KOPT-K1 (cell line): ENCODE data around the gene ISOC1.

ENCODE experiments used
- H3K27ac ChIP-seq: fragments of 200-600 bp; sonication (generic); 2 replicates; pipeline ENCODE4 v1.5.1; 2016; ENCODE audit warnings: antibody characterized with exemption, mild to moderate bottlenecking, low read depth, low read length; ENCODE audit not compliant: poor library complexity, severe bottlenecking
- H3K36me3 ChIP-seq: fragments of 200-600 bp; sonication (generic); 2 replicates; pipeline ENCODE4 v1.5.1; 2017; ENCODE audit warnings: antibody characterized with exemption, mild to moderate bottlenecking, low read length, moderate library complexity; ENCODE audit not compliant: insufficient read depth
- H3K9me3 ChIP-seq: fragments of 200-600 bp; sonication (generic); 2 replicates; pipeline ENCODE4 v1.5.1; 2017; ENCODE audit warnings: antibody characterized with exemption, low read length, mild to moderate bottlenecking; ENCODE audit not compliant: insufficient read depth, poor library complexity, severe bottlenecking

ISOC1 gene

GRCh38 chr5:129078247-129078646 is 16.3 kb upstream of the ISOC1 start:
- no peaks in the 10 kb centered on the region for H3K36me3 ChIP-seq
- no peak overlapping the region for H3K27ac ChIP-seq
- no peaks in the 10 kb centered on the region for H3K9me3 ChIP-seq

- no peak overlapping the region for H3K27ac ChIP-seq
- no peaks in the 10 kb centered on the region for H3K9me3 ChIP-seq
- no peaks in the 10 kb centered on the region for H3K36me3 ChIP-seq
Observed at GRCh38 chr5:129078660-129079059, 15.9 kb upstream of the ISOC1 start.

- Histone ChIP-seq H3K27ac (no peak overlapping the region), H3K9me3 (no peaks in the 10 kb centered on the region), H3K36me3 (no peaks in the 10 kb centered on the region)
Observed at GRCh38 chr5:129079496-129079895, 15.1 kb upstream of the ISOC1 start.

GRCh38 chr5:129080766-129081165 is 13.8 kb upstream of the ISOC1 start:
- Histone ChIP-seq H3K27ac (no peak overlapping the region), H3K9me3 (no peaks in the 10 kb centered on the region), H3K36me3 (no peaks in the 10 kb centered on the region)

GRCh38 chr5:129082225-129083136 is 12.1 kb upstream of the ISOC1 start:
- Histone ChIP-seq H3K36me3 (no peaks in the 10 kb centered on the region), H3K9me3 (no peaks in the 10 kb centered on the region), H3K27ac (no peak overlapping the region)

- no peaks in the 10 kb centered on the region for H3K9me3 ChIP-seq
- peak overlapping the region; percentile 68 for H3K27ac ChIP-seq
Observed at GRCh38 chr5:129094924-129095899, 663 bp downstream of the ISOC1 start.

GRCh38 chr5:129096382-129096991 is 1.9 kb downstream of the ISOC1 start:
- no peaks in the 10 kb centered on the region for H3K9me3 ChIP-seq
- no peak overlapping the region for H3K27ac ChIP-seq
- H3K36me3 ChIP-seq, result no peaks in the 10 kb centered on the region

More at GRCh38 chr5:129094924-129095899, 663 bp downstream of the ISOC1 start:
- no peaks in the 10 kb centered on the region for H3K36me3 ChIP-seq

- H3K36me3 ChIP-seq, result no peaks in the 10 kb centered on the region
- H3K9me3 ChIP-seq, result no peaks in the 10 kb centered on the region
- H3K27ac ChIP-seq, result no peak overlapping the region
Observed at GRCh38 chr5:129097498-129098296, 3.1 kb downstream of the ISOC1 start.

GRCh38 chr5:129098488-129099183 is 4.1 kb downstream of the ISOC1 start:
- Histone ChIP-seq H3K36me3 (no peaks in the 10 kb centered on the region), H3K9me3 (no peaks in the 10 kb centered on the region), H3K27ac (no peak overlapping the region)

GRCh38 chr5:129099184-129099569 is 4.6 kb downstream of the ISOC1 start:
- H3K9me3 ChIP-seq, result no peaks in the 10 kb centered on the region
- no peak overlapping the region for H3K27ac ChIP-seq
- H3K36me3 ChIP-seq, result no peaks in the 10 kb centered on the region

- Histone ChIP-seq H3K27ac (no peak overlapping the region), H3K9me3 (no peaks in the 10 kb centered on the region), H3K36me3 (peaks cover 9% of the 10 kb centered on the region)
Observed at GRCh38 chr5:129101794-129102193, 7.2 kb downstream of the ISOC1 start.

- Histone ChIP-seq H3K9me3 (no peaks in the 10 kb centered on the region), H3K36me3 (peaks cover 23% of the 10 kb centered on the region), H3K27ac (no peak overlapping the region)
Observed at GRCh38 chr5:129103397-129103796, 8.8 kb downstream of the ISOC1 start.

- H3K9me3 ChIP-seq, result no peaks in the 10 kb centered on the region
- peaks cover 31% of the 10 kb centered on the region for H3K36me3 ChIP-seq
- no peak overlapping the region for H3K27ac ChIP-seq
Observed at GRCh38 chr5:129104915-129105455, 10.4 kb downstream of the ISOC1 start.
